OCI-LY7 (cell line): Measurements from ENCODE around the gene CLCN6.

Experiments used
- CTCF ChIP-seq: fragments of 200-600 bp; sonication (generic); conservative IDR thresholded peaks from 2 replicates; pipeline ENCODE4 v1.5.1; 2014; ENCODE audit warnings: mild to moderate bottlenecking, antibody characterized with exemption, low read length, moderate library complexity, mixed read lengths
- EZH2phosphoT487 ChIP-seq: fragments of 200-600 bp; sonication (generic); IDR thresholded peaks from 2 replicates; pipeline ENCODE4 v1.6.1; 2018; ENCODE audit warnings: low read depth, borderline replicate concordance, mild to moderate bottlenecking, mixed run types, antibody characterized with exemption, low read length, moderate library complexity, mixed read lengths

- TF ChIP-seq CTCF = no peak
- no peak for TF ChIP-seq EZH2phosphoT487
Measured at GRCh38 chr1:11790880-11791715, 14.9 kb upstream of the CLCN6 start.
